ENCODE data around the gene WDCP.
"Not testable (repeated sequence)": the region's sequence is repeated elsewhere in the genome, so short reads cannot be mapped to it uniquely, and the experiment has no call there.

The WDCP gene, protein sequence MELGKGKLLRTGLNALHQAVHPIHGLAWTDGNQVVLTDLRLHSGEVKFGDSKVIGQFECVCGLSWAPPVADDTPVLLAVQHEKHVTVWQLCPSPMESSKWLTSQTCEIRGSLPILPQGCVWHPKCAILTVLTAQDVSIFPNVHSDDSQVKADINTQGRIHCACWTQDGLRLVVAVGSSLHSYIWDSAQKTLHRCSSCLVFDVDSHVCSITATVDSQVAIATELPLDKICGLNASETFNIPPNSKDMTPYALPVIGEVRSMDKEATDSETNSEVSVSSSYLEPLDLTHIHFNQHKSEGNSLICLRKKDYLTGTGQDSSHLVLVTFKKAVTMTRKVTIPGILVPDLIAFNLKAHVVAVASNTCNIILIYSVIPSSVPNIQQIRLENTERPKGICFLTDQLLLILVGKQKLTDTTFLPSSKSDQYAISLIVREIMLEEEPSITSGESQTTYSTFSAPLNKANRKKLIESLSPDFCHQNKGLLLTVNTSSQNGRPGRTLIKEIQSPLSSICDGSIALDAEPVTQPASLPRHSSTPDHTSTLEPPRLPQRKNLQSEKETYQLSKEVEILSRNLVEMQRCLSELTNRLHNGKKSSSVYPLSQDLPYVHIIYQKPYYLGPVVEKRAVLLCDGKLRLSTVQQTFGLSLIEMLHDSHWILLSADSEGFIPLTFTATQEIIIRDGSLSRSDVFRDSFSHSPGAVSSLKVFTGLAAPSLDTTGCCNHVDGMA

DNA sequence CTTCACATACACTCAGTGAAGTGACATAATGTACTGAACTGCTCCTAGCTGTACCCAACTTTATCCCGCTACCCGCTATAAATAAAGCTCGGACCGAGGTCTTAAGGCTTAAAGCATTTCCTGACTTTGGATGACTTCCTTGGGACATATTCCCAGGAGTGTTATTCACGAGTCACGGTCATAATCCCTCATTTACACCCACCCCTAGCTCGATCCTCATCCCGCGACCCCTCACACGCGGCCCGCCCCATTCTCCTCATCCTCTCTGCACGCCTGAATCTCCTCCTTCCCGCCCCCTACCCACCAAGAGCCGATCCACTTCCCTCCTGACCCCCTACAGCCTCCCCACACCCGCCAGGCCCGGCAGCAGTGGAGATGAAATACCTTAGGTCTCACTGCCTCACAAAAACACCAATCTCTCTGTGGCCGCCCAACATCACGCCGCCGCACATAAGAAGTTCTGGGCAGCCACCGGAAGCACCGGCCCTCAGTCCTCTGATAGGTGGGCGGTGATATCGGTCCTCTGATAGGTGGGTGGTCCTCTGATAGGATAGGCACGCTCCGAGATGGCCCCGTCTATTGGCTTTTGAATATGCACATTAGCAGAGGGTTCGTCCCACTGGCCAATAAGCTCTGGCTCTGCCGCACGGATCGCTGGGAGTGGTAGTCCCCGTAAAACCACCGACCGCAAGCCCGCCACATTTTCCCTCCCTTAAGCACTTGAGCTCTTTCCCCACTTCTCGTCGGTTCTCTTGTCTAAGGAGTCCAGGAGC, at the start of gene WDCP:
WDCP (minus strand) TSS at position 462 of the 773 bp plus-strand sequence. CDS start 7,897 bp downstream, outside the sequence.
- peak; percentile 95 for DNase-seq (ENCODE audit: low spot score)

DNA sequence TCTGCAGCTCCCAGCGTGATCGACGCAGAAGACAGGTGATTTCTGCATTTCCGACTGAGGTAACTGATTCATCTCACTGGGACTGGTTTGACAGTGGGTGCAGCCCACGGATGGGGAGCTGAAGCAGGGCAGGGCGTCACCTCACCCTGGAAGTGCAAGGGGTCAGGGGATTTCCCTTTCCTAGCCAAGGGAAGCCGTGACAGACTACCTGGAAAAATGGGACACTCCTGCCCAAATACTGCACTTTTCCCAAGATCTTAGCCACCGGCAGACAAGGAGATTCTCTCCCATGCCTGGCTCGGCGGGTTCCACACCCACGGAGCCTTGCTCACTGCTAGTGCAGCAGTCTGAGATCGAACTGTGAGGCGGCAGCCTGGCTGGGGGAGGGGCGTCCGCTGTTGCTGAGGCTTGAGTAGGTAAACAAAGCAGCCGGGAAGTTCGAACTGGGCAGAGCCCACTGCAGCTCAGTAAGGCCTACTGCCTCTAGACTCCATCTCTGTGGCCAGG, 48.0 kb upstream of the WDCP start:
- DNase-seq (ENCODE audit: low spot score): not testable (repeated sequence)

DNA sequence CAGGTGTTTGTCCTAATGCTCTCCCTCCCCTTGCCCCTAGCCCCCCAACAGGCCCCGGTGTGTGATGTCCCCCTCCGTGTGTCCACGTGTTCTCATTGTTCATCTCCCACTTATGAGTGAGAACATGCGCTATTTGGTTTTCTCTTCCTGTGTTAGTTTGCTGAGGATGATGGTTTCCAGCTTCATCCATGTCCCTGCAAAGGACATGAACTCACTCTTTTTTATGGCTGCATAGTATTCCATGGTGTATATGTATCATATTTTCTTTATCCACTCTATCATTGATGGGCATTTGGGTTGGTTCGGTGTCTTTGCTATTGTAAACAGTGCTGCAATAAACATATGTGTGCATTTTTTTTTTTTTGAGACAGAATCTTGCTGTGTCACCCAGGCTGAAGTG, 46.1 kb upstream of the WDCP start:
- DNase-seq (ENCODE audit: low spot score): not testable (repeated sequence)

DNA sequence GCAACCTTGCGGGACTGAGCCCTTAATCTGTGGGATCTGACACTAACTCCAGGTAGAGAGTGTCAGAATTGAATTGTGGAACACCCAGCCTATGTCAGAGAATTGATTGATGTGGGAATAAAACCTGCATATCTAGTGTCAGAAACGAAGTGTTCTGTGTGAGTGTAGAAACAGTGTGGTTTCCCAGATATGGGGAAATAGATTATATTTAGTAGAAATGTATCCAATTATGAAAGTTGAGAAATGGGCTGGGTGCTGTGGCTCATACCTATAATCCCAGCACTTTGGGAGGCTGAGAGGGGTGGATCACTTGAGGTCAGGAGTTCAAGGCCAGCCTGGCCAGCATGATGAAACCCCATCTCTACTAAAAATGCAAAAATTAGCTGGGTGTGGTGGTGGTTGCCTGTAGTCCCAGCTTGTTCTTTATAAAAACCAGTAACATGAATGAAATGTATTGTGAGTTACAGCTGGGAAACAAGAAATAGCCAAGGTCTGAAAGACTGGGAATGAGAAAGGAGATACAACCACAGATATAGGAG, 41.7 kb upstream of the WDCP start:
- no peak for DNase-seq (ENCODE audit: low spot score)

DNA sequence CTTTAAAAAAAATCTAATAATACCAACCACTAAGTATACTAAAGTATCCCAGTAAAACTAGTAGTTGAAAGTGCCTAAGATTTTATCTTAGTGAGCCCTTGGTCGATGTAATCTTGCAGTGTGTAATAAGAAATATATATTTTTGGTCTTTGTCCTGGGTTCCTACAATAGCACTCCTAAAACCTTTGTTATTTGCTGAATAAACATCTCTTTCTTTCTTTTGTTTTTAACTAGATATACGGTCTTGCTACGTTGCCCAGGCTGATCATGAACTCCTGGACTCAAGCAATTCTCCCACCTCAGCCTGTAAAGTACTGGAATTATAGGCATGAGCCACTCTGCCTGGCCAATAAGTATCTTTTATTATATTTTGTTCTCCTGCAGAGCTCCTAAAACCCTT, 39.8 kb upstream of the WDCP start:
- DNase-seq (ENCODE audit: low spot score): no peak

DNA sequence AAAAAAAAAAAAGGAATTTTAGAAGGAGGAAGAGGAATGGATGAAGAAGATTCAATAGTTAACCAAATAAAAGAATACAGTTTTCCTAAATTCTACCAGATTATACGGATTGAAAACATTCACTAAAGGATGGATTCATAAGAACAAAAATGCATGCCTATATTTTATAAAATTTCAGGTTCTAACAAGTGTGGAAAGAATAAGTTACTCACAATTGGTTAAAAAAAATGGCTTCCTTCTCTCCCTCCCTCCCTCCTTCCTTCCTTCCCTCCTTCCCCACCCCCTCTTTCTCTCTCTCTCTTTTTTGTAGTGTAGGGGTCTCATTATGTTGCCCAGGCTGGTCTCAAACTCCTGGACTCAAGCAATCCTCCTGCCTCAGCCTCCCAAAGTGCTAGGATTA, 39.0 kb upstream of the WDCP start:
- DNase-seq (ENCODE audit: low spot score): no peak

DNA sequence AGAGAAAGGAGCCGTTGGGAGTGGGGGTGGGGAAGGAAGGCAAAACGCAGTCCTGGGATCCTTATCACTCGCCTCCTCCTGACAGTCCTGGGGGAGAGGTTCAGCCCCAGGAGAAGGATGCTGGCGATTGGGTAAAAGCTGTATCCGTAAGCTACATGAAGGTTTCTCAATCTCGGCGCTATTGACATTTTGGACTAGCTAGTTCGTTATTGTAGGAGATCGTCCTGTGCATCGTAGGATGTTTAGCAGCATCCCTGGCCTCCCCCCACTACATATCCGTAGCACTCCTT, 38.0 kb upstream of the WDCP start:
- DNase-seq (ENCODE audit: low spot score): peak; percentile 43

DNA sequence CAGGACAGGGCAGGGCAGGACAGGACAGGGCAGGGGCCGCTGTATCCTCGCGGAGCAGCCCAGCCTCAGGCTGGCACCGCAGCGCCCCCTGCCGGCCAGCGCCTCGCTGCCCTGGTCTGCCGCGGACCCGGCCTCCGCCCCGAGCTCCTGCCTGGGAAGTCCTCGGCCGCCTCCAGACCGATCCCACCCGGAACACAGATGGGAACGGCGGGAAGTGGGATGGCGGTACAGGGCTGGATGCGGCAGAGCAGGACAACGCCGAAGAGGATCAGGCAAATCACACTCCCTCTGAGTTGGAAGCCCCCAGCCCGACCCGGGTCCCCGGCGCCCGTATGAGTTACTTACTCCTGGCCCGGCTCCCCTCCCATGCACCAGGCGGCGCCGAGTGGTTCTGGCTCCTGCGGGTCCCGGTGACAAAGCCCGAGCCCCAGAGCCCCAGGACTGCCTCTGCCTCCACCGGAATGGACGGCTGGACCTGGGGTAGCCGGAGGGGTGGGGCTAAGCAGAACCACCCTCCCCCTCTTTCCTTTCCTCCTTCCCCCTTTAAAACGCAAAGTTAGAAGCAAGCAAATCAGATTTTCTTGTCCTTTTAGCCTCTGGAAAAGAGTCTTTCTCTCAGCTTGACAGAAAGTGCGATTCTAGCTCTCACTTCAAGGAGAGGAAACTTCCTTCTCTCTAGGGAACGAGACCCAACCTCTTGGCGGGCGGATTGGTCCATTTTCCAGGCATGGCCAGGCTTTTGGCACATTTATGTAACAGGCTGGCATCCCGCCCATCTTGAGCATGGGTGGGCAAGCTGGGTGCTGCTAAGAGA, 37.4 kb upstream of the WDCP start, which contains the start of gene TP53I3:
TP53I3 (minus strand) TSS at position 449 of the 814 bp plus-strand sequence. CDS start 508 bp downstream, outside the sequence.
- DNase-seq (ENCODE audit: low spot score): peak; percentile 96

DNA sequence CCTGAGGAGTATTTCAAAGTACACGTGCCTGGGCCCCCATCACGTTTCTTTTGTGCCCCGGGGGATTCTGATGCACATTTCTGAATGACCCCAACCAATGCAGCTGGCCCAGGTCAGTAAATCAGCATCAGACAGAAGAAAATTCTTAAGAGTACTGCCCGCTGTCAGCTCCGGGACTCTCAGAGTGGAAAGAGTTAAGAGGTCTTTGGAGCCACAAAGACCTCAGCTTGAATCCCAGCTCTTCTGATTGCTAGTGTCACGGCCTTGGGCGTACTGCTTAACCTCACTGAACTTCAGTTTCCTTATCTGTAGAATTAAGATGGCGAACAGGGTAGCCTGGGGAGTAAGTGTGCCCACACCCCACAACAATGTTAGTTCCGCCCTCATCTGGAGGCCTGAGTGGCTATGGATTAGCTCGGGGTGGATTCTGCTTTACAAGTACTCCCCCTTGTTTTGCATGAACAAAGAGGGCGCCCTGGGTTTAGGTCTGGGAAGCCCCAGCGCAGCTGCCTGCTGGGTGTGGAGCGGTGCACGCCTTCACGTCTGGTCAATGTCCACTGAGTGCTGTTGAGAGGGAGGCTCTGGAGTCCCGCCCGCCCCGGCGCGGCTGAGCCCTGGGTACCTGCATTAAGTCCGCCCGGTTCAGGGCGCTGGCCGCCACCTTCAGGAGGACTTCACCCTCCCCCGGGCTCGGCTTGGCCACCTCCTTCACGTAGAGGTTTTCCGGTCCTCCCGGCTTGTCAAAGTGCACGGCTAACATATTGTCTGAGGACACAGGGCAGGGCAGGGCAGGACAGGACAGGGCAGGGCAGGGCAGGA, 36.6 kb upstream of the WDCP start:
- DNase-seq (ENCODE audit: low spot score): peak; percentile 67

DNA sequence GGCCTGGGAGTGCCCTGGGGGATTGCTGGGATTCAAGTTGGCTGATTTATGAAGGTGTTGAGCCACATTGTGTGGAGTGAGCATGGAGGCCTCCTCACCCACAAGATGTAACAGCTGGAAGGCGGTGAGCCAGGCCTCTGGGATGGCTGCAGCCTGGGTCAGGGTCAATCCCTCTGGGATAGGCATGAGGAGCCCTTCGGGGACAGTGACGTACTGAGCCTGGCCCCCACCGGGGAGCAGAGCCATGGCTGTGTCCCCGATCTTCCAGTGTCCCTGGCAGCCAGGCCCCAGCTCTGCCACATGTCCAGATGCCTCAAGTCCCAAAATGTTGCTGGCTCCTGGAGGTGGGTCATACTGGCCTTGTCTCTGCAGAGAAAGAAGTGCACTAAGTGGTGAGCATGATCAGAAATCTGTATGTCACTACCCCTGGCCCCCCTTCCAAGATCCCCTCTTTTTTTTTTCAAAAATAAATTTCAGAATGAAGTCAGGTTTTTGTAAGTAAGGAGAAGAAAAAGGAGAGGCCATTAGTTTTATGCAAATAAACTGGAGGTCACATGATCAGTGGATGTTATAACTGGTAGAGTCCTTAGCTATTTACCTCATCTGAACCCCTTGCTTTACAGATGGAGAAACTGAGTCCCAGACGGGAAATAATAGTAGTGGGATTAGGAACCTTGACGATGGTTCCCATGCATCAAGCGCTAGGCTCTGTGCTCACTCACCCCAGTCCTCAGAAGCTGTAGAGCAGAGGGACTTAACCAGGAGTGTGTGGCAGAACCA, 35.8 kb upstream of the WDCP start:
- no peak for DNase-seq (ENCODE audit: low spot score)

DNA sequence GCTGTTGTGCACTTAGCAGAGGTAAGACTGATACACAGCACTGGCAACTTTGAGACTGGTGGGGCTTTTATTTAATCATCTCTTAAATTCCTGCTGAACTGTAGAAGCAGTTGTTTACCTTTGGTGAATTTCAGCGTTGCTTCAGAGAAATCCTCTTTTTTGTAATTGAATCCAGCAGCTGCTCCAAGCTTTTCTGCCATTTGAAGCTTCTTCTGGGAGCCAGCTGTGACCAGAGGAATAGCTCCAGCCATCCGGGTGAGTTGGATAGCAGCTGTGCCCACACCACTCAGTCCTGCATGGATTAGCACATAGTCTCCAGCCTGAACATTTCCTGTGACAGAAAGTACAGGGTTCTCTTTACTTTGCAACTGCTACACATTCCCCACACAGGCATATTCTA, 33.5 kb upstream of the WDCP start:
- no peak for DNase-seq (ENCODE audit: low spot score)

DNA sequence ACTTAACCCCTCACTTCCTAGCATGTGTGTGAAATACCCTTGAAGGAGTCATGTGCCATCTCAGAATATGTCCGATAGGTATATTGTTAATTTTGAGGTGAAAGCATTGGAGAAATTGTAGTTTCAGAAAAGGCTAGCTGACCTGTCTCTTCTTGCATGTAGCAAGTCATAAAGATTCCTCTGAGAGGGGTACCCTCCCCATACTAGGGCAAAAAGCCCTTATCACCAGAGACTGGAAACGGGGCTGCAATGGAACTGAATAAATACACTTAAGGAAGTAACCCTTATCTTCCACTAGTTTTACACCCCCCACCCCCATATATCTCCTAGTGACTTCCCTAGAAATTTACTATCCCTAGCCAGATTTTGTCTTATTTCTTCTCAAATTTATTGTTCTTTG, 30.7 kb upstream of the WDCP start:
- DNase-seq (ENCODE audit: low spot score): no peak

DNA sequence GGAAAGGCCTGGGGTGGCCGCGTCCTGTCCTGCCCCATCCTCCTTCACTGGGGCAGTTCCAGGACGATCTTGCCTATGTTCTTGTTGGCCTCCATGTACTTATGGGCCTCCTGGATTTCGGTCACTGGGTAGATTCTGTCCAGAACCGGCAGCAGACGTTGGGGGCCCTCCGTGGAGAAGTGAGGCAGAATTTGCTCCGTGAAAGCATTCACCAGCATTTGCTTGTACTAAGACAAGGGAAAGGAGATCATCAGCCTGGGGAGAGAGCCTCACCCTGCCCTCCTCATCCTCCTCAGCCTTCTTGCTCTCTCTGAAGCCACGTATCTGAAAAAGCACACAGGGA, 30.3 kb upstream of the WDCP start:
- DNase-seq (ENCODE audit: low spot score): peak; percentile 14

DNA sequence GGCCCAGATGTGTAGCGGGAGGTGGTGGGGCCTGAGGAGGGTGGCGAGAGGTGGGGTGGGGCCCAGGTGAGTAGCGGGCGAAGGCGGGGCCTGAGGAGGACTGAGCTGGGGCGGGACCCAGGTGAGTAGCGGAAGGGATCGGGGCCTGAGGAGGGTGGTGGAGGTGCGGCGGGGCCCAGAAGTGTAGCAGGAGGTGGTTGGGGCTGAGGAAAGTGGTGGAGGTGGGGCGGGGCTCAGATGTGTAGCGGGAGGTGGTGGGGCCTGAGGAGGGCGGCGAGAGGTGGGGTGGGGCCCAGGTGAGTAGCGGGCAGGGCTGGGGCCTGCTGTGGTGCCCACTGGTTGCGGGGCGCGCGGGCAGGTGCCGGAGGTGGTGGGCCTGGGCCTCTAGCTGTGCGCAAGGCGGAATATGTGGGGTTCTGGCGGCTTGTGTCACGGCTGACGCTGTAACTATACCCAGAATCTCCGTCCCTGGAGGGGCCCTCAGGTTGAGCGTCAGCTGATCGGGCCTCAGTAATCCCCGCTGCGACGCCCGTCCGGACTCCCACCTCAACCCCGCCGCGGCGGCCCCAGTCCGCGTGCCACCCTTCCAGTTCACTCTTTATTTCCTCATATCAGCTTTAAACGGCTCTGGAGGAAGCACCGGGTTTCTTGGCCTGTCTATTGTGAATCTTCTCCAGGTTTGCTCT, 29.8 kb upstream of the WDCP start:
- DNase-seq (ENCODE audit: low spot score): no peak

DNA sequence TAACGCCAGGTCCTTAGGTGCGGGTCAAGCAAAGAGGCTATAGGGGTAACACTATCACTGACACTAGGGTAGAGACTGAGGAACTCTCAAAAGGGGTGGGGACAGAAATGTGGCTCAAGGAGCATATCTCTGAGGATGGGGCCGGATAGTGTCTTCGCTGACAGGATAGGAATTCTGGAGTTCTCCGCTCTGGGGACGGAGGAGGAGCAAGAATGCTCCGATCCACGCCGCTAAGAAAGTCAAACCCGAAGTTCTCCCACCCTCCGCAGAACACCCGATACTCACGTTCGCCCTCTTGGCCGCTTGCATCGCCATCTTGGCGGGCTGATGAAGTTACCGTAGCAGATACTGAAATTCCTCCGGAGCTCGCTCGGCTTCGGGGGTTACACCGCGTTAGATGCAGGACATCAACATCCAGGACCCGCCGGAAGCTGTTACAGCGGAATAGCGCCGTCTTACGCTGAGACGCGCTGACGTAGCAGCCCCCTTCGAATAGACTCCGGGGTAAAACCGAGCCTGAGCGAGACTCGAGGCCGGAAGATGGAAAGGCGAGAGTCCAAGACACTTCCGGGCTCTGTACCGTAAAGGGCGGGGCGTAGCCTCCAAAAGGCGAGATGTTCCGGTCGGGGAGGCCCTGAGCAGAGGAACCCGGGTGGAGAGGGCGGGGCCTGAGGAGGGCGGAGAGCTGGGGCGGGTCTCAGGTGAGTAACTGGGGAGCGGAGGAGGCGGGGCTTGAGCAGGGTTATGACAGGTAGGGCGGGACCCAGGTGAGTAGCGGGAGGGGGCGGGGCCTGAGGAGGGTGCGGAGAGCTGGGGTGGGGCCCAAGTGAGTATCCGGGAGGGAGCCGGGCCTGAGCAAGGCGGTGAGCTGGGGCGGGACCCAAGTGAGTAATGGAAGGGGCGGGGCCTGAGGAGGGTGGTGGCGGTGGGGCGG, 29.0 kb upstream of the WDCP start, which contains the start of gene SF3B6:
SF3B6 (minus strand) TSS at position 412 of the 934 bp plus-strand sequence; CDS start at position 315, 97 bp downstream.
- DNase-seq (ENCODE audit: low spot score): peak; percentile 95

DNA sequence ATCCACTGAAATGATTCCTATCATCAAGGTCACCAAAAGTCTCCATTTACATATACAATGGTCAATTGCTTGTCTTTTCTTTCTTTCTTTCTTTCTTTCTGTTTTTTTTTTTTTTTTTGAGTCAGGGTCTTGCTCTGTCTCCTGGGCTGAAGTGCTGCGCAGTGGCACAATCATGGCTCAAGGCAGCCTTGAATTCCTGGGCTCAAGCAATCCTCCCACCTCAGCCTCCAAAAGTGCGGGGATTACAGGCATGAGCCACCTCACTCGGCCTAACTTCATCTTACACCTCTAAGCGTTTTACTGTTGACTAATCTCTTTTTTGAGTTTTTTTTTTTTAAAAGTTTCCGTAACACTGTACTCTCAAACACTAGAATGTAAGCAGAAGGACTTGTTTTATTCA, 28.1 kb upstream of the WDCP start:
- no peak for DNase-seq (ENCODE audit: low spot score)

DNA sequence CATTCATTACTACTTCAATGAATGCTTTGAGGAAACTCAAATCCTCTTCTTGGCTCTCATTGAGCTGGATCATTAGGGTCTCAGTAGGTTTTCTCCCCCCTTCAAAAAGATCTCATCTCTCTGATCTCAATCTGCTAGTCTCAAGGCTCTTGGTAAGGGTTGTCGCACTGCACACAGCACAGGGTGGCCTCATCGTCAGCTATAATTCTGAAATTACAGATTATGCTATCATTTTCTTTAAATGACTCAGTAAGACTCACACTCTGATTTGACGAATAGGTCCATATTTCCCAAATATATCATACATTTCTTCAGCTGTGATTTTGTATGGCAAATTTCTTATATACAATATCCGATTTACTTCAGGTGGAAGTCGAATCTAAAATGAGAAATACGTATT, 26.6 kb upstream of the WDCP start:
- DNase-seq (ENCODE audit: low spot score): no peak

DNA sequence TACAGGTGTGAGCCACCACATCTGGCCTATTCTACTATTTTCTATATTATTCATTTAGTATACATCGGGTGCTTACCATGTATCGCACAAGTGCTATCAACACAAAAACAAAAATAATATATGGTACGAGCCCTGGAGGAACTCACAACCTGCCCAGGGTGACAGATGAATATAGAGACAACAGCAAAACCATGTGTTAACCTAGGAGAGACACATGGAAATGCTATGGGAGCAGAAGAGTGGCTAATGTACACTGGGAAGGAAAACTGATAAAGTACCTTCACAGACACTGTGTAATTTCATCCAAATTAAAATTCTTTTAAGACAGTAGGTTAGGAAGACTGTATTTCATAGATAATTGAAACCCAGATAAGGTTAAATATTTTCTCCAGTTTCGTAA, 25.1 kb upstream of the WDCP start:
- DNase-seq (ENCODE audit: low spot score): no peak

Measured in AG20443 (cell line).